Left ventricle myocardium inferior (tissue), 1 donor: ENCODE data around the gene CORO1A. TPM values are rescaled to one million over a fixed set of nuclear protein-coding genes. Genes with fewer than 3 reads are reported as not detected.

Experiments used
- DNase-seq: peaks from one replicate; pipeline ENCODE4 v3.0.0-alpha.2; 2020
- H3K27ac ChIP-seq: fragments of 200-600 bp; replicated peaks from 2 replicates; pipeline ENCODE4 v1.8.0; 2021
- H3K27me3 ChIP-seq: fragments of 200-600 bp; 2 replicates; pipeline ENCODE4 v1.8.0; 2021; ENCODE audit warnings: low read depth
- H3K36me3 ChIP-seq: fragments of 200-600 bp; 2 replicates; pipeline ENCODE4 v1.8.0; 2021
- H3K4me1 ChIP-seq: fragments of 200-600 bp; 2 replicates; pipeline ENCODE4 v1.8.0; 2021
- H3K4me3 ChIP-seq: fragments of 200-600 bp; 2 replicates; pipeline ENCODE4 v1.8.0; 2021; ENCODE audit warnings: mild to moderate bottlenecking, moderate library complexity
- H3K9me3 ChIP-seq: fragments of 200-600 bp; replicated peaks from 2 replicates; pipeline ENCODE4 v1.8.0; 2021
- CTCF ChIP-seq: fragments of 200-600 bp; IDR thresholded peaks from 2 replicates; pipeline ENCODE4 v1.8.0; 2021; ENCODE audit warnings: antibody characterized with exemption, mild to moderate bottlenecking, borderline replicate concordance
- intact Hi-C: fragments of 100-400 bp; cut with micrococcal nuclease; formaldehyde crosslinking; loops from one replicate; pipeline ENCODE4 v1.11.0; 2022
- long read RNA-seq: library from polyadenylated mRNA; unstranded; transcript quantifications from one replicate; pipeline ENCODE4 v2.0.0, GENCODE V29; 2021
- total RNA-seq: library from RNA; stranded (reverse); fragmentation: NEBNext Ultra II Directional; extraction: Animal tissue kit (Norgen Biotek cat#: 25700); gene quantifications from one replicate; pipeline ENCODE4 v1.2.1, GENCODE V29; 2021
- donor health status: DM: no; HTN: yes; CAD: no; lungs with severe emphysema.

Gene CORO1A
- 7.7 TPM for total RNA-seq
- long read RNA-seq, partial matches to known transcripts = 2 of 7 reads
- long read RNA-seq, other reads (novel, unspliced or antisense) = 0 of 7 reads

- no peak for TF ChIP-seq CTCF
- Histone ChIP-seq H3K4me3 (peak within 1 kb of the TSS; percentile 75), H3K27me3 (no peaks in the 10 kb centered on the region), H3K4me1 (peaks cover 26% of the 10 kb centered on the region), H3K27ac (peak within 1 kb of the TSS; percentile 81), H3K36me3 (no peaks in the 10 kb centered on the region), H3K9me3 (no peaks in the 10 kb centered on the region)
- peak; percentile 86 for DNase-seq
- intact Hi-C loops = no loop called here
Observed at GRCh38 chr16:30183233-30184095, at the start of gene CORO1A. Gene CORO1A, plus strand, starts transcription at chr16:30183602. Its CDS starts 1,608 bp downstream, at chr16:30185210.

GRCh38 chr16:30136971-30137605 lies 46.3 kb upstream of the CORO1A start:
- intact Hi-C loops = no loop called here
- Histone ChIP-seq H3K4me1 (no peaks in the 10 kb centered on the region), H3K9me3 (no peaks in the 10 kb centered on the region), H3K4me3 (no peak overlapping the region), H3K36me3 (no peaks in the 10 kb centered on the region), H3K27ac (no peak overlapping the region), H3K27me3 (no peaks in the 10 kb centered on the region)
- TF ChIP-seq CTCF = no peak
- no peak for DNase-seq

GRCh38 chr16:30137897-30138296 lies 45.5 kb upstream of the CORO1A start:
- Histone ChIP-seq H3K27ac (no peak overlapping the region), H3K27me3 (no peaks in the 10 kb centered on the region), H3K4me1 (no peaks in the 10 kb centered on the region), H3K4me3 (no peak overlapping the region), H3K9me3 (no peaks in the 10 kb centered on the region), H3K36me3 (no peaks in the 10 kb centered on the region)
- intact Hi-C loops = no loop called here
- no peak for DNase-seq
- no peak for TF ChIP-seq CTCF

GRCh38 chr16:30139583-30140481 lies 43.6 kb upstream of the CORO1A start:
- H3K27ac ChIP-seq = no peak overlapping the region
- no peak for TF ChIP-seq CTCF
- no peaks in the 10 kb centered on the region for H3K27me3 ChIP-seq
- DNase-seq = no peak
- H3K9me3 ChIP-seq = no peaks in the 10 kb centered on the region
- no peaks in the 10 kb centered on the region for H3K4me1 ChIP-seq
- no peak overlapping the region for H3K4me3 ChIP-seq
- H3K36me3 ChIP-seq = no peaks in the 10 kb centered on the region
- intact Hi-C loops = no loop called here

GRCh38 chr16:30141750-30142149 lies 41.7 kb upstream of the CORO1A start:
- DNase-seq = no peak
- H3K36me3 ChIP-seq = no peaks in the 10 kb centered on the region
- H3K9me3 ChIP-seq = no peaks in the 10 kb centered on the region
- no peak overlapping the region for H3K27ac ChIP-seq
- no peaks in the 10 kb centered on the region for H3K4me1 ChIP-seq
- TF ChIP-seq CTCF = no peak
- intact Hi-C loops = no loop called here
- no peak overlapping the region for H3K4me3 ChIP-seq
- no peaks in the 10 kb centered on the region for H3K27me3 ChIP-seq
